ENCODE measurements around the gene DYNC2H1.

DNA sequence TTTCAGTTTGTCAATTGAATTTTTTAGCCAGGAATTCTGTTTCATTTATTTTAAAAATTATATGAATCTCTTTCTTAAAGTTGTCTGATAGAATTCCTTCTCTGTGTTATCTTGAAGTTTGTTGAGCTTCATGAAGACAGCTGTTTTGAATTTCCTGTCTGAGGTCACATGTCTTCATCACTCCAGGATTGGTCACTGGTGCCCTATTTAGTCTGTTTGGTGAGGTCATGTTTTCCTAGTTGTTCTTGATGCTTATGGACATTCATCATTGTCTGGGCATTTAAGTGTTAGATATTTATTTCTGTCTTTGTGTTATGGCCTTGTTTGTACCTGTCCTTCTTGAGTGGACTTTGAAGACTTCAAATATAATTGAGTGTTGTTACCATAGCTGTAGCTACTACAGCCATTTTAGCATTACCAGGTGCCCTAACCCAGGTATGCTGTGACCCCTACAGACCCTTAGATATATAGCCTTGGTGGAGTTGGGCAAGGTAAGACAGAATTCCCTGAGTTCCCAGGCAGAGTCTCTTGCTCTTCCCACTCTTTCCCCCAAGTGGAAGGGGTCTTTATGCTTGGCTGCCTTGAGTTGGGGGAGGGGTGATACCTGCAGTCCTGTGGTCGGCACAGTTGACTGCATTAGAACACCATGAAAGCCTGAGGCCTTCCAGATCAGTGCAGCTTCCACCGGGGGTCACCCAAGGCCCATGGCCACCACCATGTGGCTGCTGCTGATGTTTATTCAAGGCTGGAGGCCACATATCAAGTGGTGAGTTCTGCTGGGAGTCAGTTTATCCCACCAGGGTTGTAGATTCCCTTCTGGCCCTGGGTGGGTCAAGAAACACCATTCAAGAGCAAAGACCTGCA lies 229.6 kb downstream of the DYNC2H1 start:
- no peak for TF ChIP-seq POLR2A (IDR thresholded peaks at IDR 0.05)
- TF ChIP-seq, protein P1, sequence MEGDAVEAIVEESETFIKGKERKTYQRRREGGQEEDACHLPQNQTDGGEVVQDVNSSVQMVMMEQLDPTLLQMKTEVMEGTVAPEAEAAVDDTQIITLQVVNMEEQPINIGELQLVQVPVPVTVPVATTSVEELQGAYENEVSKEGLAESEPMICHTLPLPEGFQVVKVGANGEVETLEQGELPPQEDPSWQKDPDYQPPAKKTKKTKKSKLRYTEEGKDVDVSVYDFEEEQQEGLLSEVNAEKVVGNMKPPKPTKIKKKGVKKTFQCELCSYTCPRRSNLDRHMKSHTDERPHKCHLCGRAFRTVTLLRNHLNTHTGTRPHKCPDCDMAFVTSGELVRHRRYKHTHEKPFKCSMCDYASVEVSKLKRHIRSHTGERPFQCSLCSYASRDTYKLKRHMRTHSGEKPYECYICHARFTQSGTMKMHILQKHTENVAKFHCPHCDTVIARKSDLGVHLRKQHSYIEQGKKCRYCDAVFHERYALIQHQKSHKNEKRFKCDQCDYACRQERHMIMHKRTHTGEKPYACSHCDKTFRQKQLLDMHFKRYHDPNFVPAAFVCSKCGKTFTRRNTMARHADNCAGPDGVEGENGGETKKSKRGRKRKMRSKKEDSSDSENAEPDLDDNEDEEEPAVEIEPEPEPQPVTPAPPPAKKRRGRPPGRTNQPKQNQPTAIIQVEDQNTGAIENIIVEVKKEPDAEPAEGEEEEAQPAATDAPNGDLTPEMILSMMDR (IDR thresholded peaks at IDR 0.05): no peak

Data from Peyer's patch (tissue), 4 donors.